ENCODE results near the gene MAML1.

DNA sequence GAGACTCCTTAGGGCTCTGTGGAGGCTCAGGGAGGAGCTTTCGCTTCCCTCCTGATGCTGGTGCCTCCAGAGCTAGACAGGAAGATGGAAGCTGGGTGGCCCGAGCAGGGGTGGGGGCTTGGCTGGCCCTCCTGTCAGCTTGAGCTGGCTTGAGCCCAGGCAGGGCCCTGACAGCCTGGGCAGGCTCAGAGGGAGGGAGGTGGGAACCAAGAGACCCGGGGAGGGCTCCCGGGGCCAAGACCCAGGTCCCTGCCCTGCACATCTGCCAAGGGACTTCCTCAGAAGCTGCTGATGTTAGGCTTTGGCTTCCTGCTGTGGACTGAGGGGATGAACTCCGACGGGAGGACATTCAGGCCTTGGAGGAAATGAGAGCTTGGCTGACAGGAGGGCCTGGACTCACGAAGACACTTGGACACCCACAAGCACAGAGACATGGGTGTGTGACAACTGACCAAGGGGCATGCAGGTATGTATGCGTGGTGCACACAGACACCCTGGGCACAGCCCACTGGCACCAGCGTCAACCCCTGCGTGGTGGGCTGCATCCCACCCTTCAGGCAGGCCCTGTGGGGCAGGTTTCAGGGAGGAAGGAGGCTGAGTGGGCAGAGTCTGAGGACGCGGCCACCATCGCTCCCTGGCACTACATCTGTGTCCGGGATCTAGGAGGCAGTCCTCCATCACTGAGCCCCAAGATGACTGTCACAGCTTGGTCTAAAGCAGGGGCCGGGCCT is 59.4 kb downstream of the MAML1 start:
- TF ChIP-seq, protein P1, sequence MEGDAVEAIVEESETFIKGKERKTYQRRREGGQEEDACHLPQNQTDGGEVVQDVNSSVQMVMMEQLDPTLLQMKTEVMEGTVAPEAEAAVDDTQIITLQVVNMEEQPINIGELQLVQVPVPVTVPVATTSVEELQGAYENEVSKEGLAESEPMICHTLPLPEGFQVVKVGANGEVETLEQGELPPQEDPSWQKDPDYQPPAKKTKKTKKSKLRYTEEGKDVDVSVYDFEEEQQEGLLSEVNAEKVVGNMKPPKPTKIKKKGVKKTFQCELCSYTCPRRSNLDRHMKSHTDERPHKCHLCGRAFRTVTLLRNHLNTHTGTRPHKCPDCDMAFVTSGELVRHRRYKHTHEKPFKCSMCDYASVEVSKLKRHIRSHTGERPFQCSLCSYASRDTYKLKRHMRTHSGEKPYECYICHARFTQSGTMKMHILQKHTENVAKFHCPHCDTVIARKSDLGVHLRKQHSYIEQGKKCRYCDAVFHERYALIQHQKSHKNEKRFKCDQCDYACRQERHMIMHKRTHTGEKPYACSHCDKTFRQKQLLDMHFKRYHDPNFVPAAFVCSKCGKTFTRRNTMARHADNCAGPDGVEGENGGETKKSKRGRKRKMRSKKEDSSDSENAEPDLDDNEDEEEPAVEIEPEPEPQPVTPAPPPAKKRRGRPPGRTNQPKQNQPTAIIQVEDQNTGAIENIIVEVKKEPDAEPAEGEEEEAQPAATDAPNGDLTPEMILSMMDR (conservative IDR thresholded peaks at IDR 0.05 in 1 of 2, IDR thresholded peaks at IDR 0.05 in 1 of 2; ENCODE audit: low read depth in 1 of 2, low read length in 2 of 2): no peak
- TF ChIP-seq EZH2 (IDR thresholded peaks at IDR 0.05; ENCODE audit: low read length, missing control alignments): no peak
